H54 (cell line): ENCODE results near the gene SKAP2.

Source experiments
- DNase-seq: peaks from one replicate; pipeline ENCODE4 v3.0.0; 2011; ENCODE audit warnings: low spot score, mixed read lengths; ENCODE audit not compliant: insufficient read length
- FAIRE-seq: peaks from 3 replicates; lab custom pipeline; 2011; peaks lifted over from hg19 to GRCh38; lab: Jason Lieb, UNC
- POLR2A ChIP-seq: IDR thresholded peaks from 2 replicates; pipeline ENCODE4 v1.6.1; 2011; ENCODE audit warnings: low read depth, mild to moderate bottlenecking, low read length

SKAP2 gene

GRCh38 chr7:26690135-26690805, 174.1 kb downstream of the SKAP2 start:
- no peak for TF ChIP-seq POLR2A
- FAIRE-seq: peak; percentile 90
- no peak for DNase-seq

GRCh38 chr7:26688936-26689506, 175.4 kb downstream of the SKAP2 start:
- peak; percentile 89 for FAIRE-seq
- TF ChIP-seq POLR2A: no peak
- DNase-seq: no peak

GRCh38 chr7:26688388-26688787, 176.0 kb downstream of the SKAP2 start:
- no peak for DNase-seq
- TF ChIP-seq POLR2A: no peak
- FAIRE-seq: peak; percentile 61

- FAIRE-seq (no peak), DNase-seq (no peak)
- no peak for TF ChIP-seq POLR2A
Measured at GRCh38 chr7:26687032-26687431, 177.4 kb downstream of the SKAP2 start.

GRCh38 chr7:26686448-26686981, 177.9 kb downstream of the SKAP2 start:
- TF ChIP-seq POLR2A: no peak
- no peak for DNase-seq
- FAIRE-seq: peak; percentile 96

- no peak for TF ChIP-seq POLR2A
- DNase-seq (no peak), FAIRE-seq (peak; percentile 87)
Measured at GRCh38 chr7:26685606-26686005, 178.8 kb downstream of the SKAP2 start.

- TF ChIP-seq POLR2A: no peak
- peak; percentile 68 for FAIRE-seq
- DNase-seq: no peak
Measured at GRCh38 chr7:26684447-26684846, 179.9 kb downstream of the SKAP2 start.

- no peak for FAIRE-seq
- TF ChIP-seq POLR2A: no peak
Measured at GRCh38 chr7:26683277-26683676, 181.1 kb downstream of the SKAP2 start.

GRCh38 chr7:26681819-26682418, 182.5 kb downstream of the SKAP2 start:
- no peak for DNase-seq
- FAIRE-seq: peak; percentile 93
- no peak for TF ChIP-seq POLR2A

More at GRCh38 chr7:26683277-26683676, 181.1 kb downstream of the SKAP2 start:
- DNase-seq: no peak

- TF ChIP-seq POLR2A: no peak
- FAIRE-seq (no peak), DNase-seq (no peak)
Measured at GRCh38 chr7:26680587-26680986, 183.8 kb downstream of the SKAP2 start.

- FAIRE-seq (peak; percentile 100), DNase-seq (no peak)
- no peak for TF ChIP-seq POLR2A
Measured at GRCh38 chr7:26675143-26675887, 189.1 kb downstream of the SKAP2 start.

GRCh38 chr7:26673858-26674257, 190.5 kb downstream of the SKAP2 start:
- FAIRE-seq: no peak
- no peak for DNase-seq

GRCh38 chr7:26673271-26673670, 191.1 kb downstream of the SKAP2 start:
- TF ChIP-seq POLR2A: no peak

More at GRCh38 chr7:26673858-26674257, 190.5 kb downstream of the SKAP2 start:
- TF ChIP-seq POLR2A: no peak

GRCh38 chr7:26670841-26671240, 193.5 kb downstream of the SKAP2 start:
- DNase-seq (no peak), FAIRE-seq (peak; percentile 45)
- no peak for TF ChIP-seq POLR2A

More at GRCh38 chr7:26673271-26673670, 191.1 kb downstream of the SKAP2 start:
- FAIRE-seq (no peak), DNase-seq (no peak)
